Subcutaneous abdominal adipose tissue (tissue), 5 donors: Measurements from ENCODE around the gene CMTM6.

Experiments used
- H3K27ac ChIP-seq: one replicate; pipeline ENCODE4 v1.7.0; 2013; ENCODE audit warnings: low read depth, mild to moderate bottlenecking, inconsistent platforms, low read length, moderate library complexity
- H3K27me3 ChIP-seq, 5 donors: one replicate each; pipeline ENCODE4 v1.7.0; 2013; ENCODE audit warnings: low read length in 5 of 5, inconsistent platforms in 1 of 5; ENCODE audit not compliant: control insufficient read depth in 5 of 5, insufficient read depth in 4 of 5
- H3K36me3 ChIP-seq, 5 donors: one replicate each; pipeline ENCODE4 v1.7.0; 2013; ENCODE audit warnings: low read length in 5 of 5; ENCODE audit not compliant: control insufficient read depth in 5 of 5, insufficient read depth in 5 of 5
- H3K4me1 ChIP-seq, 5 donors: one replicate each; pipeline ENCODE4 v1.7.0; 2013; ENCODE audit warnings: low read length in 5 of 5, mild to moderate bottlenecking in 3 of 5, moderate library complexity in 1 of 5; ENCODE audit not compliant: control insufficient read depth in 5 of 5, insufficient read depth in 5 of 5
- H3K4me3 ChIP-seq, 5 donors: one replicate each; pipeline ENCODE4 v1.7.0; 2013; ENCODE audit warnings: low read length in 5 of 5, low read depth in 1 of 5
- H3K9ac ChIP-seq, 5 donors: one replicate each; pipeline ENCODE4 v1.7.0; 2013; ENCODE audit warnings: low read length in 5 of 5, mild to moderate bottlenecking in 4 of 5, moderate library complexity in 3 of 5
- H3K9me3 ChIP-seq, 5 donors: one replicate each; pipeline ENCODE4 v1.7.0; 2013; ENCODE audit warnings: low read length in 5 of 5; ENCODE audit not compliant: control insufficient read depth in 5 of 5
- donor health status: healthy.
- donor health status: healthy.
- donor health status: healthy.
- donor health status: healthy.
- donor health status: healthy.

The CMTM6 gene

DNA sequence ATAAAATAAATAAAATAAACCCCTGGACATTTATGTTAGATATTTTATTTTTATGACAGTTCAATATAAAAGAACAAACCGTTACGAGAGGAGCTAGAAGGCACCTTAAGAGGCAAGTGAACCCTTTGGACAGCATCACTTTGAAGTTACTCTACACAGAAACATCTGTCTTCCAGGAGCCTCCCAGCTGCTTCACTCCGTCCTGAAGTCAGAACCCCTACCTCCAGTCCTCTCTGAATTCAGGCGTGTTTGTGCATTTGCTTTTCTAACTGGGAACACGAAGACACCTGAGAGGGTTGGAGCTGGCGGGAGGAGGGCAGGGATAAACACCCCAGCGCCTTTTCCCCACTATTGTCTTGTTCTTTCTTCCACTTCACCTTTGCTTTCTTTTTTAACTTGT is 64.8 kb downstream of the CMTM6 start:
- Histone ChIP-seq H3K27me3 (no peaks in the 10 kb centered on the region), H3K4me3 (no peak overlapping the region), H3K36me3 (peaks cover 0 to 8% (median 5%) of the 10 kb centered on the region in 5 donors), H3K9ac (no peak overlapping the region), H3K27ac (no peak overlapping the region), H3K4me1 (peaks cover 0 to 8% (median 2%) of the 10 kb centered on the region in 5 donors), H3K9me3 (no peaks in the 10 kb centered on the region)

DNA sequence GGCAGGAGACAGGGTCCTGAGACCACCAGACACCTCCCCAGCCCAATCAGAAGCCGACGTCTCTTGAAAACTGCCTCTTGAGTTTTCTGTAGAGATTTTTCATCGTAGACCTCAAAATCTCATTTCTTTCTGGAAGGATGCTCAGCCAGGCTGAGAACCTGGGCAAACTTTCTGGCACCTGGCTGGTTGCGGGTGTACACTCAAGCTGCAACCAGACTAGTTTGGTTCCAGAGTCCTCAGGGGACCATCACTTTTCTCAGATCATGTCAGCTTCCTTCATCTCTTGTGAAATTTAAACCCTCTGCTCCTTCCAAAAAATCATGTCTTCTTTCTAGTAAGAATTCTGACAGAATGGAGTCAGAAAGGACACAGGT is 65.8 kb downstream of the CMTM6 start:
- Histone ChIP-seq H3K27me3 (no peaks in the 10 kb centered on the region), H3K36me3 (peaks cover 0 to 3% (median 2%) of the 10 kb centered on the region in 5 donors), H3K4me1 (peaks cover 0 to 15% (median 5%) of the 10 kb centered on the region in 5 donors), H3K9ac (peak overlapping the region in 1 of 5 donors; percentile 42), H3K9me3 (no peaks in the 10 kb centered on the region), H3K27ac (no peak overlapping the region), H3K4me3 (no peak overlapping the region)

DNA sequence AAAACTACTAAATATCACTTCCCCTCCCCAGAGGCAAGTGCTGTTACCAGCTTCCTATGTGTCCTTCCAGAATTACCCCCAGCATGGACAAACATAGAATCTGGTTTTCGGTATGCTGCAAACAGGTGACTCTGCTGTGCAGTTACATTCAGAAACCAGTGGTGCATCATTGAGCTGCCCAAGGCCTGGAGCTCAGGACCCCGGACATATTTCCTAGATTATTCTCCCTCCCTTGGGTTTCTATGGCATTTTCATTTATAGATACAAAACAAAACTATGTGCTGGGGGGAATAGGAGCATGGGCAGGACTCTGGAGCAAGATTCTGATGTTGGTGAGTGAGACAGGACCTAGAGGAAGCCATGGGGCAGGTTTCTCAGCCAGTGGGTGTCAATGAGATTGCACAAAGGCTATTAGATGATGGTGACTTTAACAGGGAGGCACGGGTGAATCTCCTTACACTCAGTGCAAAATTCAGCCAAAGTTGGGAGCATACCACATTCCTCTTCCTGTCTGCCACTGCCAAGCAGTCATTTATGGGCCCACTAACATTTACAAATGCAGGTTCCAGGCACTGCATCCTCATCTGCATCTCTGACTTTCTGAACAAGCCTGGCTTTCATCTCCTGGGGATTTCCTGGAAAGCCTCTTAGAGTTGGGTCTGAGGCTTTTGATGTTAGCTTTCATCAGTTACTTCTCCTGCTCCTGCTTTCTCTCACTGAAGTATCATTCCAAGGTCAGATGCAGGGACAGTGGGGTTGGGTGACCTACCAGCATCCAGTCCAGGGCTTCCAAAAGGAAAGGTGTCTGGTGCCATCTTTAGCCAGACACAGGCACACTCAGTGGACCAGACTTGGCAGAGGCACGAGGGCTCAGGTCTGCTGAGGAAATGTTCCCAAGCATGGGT is 66.5 kb downstream of the CMTM6 start:
- Histone ChIP-seq H3K4me1 (peaks cover 0 to 18% (median 5%) of the 10 kb centered on the region in 5 donors), H3K27me3 (no peaks in the 10 kb centered on the region), H3K9me3 (no peaks in the 10 kb centered on the region), H3K9ac (peak overlapping the region in 1 of 5 donors; percentile 42), H3K27ac (no peak overlapping the region), H3K36me3 (no peaks in the 10 kb centered on the region), H3K4me3 (no peak overlapping the region)

DNA sequence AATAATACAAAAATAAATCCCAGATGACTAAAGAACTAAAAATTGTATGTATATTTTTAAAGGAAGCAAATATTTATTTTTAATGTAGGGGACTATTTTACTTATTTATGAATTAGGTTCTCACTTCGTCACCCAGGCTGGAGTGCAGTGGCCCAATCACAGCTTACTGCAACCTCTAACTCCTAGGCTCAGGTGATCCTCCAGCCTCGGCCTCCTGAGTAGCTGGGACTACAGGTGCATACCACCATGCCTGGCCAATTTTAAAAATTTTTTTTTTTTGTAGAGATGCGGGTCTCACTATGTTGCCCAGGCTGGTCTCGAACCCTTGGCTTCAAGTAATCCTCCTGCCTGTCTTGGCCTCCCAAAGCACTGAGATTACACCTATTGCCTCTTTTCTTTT is 68.4 kb downstream of the CMTM6 start:
- Histone ChIP-seq H3K27ac (no peak overlapping the region), H3K4me3 (no peak overlapping the region), H3K9me3 (no peaks in the 10 kb centered on the region), H3K4me1 (peaks cover 0 to 18% (median 5%) of the 10 kb centered on the region in 5 donors), H3K9ac (no peak overlapping the region), H3K27me3 (no peaks in the 10 kb centered on the region), H3K36me3 (no peaks in the 10 kb centered on the region)

DNA sequence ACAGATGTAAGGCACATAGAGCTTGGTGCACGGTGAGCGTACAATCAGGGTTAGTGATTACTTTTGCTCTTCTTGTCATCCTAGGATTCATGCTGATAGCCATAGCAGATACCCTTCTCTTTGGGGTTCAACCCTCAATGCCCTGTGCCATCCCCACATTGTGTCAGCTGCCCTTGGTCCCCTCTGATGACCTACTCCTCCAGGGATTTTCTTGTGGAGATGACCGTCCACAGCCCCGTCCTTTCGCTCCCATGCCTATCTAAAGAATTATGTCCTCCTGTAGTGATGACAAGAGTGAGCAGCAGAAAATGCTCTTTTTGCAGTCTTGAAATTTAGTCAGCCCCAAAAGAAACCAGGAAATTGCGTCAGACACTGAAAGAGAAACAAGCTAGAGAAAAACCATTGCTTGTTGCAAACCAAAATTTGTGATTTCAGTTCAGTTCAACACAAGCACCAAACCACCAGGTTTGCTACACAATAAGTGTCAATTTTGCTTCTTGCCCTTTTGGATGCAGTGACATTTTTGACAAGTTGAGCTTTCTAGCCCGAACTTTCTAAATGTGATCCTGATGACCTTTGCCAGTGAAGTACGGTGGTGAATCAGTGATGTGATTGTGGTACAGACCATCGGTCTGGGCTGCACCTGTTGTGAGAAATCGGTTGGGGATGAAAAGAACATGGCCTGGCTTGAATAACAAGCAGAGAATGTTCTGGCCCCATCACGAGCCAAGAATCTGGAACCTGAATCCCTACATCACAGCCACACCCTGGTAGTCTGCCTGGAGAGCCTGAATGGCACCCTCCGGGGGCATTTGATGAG is 69.7 kb downstream of the CMTM6 start:
- Histone ChIP-seq H3K4me3 (no peak overlapping the region), H3K4me1 (peaks cover 0 to 27% (median 11%) of the 10 kb centered on the region in 5 donors), H3K9ac (no peak overlapping the region), H3K36me3 (no peaks in the 10 kb centered on the region), H3K27me3 (no peaks in the 10 kb centered on the region), H3K27ac (no peak overlapping the region), H3K9me3 (no peaks in the 10 kb centered on the region)

DNA sequence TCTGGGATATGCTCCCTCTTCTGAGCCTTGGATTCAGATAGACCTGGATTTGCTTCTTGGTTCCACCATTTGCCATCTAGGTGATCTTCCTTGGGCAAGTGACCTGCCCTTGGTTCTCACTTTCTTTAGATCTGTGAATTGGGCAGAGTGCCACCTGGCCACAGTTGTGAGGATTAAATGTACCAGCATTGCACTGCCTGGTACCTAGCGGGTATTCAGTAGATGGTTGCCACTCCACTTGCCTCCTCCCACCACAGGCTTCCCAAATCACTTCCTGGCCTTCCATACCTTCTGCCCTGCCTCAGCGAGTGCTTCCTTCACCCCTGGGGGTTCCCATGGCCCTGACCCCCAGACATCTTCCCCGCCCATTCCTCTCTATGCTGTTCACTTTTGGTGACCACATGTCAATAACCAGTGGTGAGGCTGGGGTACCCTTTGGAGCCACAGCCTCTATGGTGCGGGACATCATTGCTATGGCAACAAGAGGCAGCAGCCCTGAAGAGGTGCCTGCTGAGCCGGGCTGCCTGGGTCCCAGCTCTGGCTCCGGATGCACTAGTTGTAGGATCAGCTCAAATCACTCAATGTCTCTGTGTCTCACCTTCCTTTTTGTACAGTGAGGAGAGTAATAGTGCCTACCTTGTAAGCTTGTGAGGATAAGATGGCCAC is 70.5 kb downstream of the CMTM6 start:
- Histone ChIP-seq H3K9me3 (no peaks in the 10 kb centered on the region), H3K36me3 (no peaks in the 10 kb centered on the region), H3K9ac (no peak overlapping the region), H3K27ac (no peak overlapping the region), H3K4me3 (no peak overlapping the region), H3K4me1 (peaks cover 0 to 34% (median 11%) of the 10 kb centered on the region in 5 donors), H3K27me3 (no peaks in the 10 kb centered on the region)

DNA sequence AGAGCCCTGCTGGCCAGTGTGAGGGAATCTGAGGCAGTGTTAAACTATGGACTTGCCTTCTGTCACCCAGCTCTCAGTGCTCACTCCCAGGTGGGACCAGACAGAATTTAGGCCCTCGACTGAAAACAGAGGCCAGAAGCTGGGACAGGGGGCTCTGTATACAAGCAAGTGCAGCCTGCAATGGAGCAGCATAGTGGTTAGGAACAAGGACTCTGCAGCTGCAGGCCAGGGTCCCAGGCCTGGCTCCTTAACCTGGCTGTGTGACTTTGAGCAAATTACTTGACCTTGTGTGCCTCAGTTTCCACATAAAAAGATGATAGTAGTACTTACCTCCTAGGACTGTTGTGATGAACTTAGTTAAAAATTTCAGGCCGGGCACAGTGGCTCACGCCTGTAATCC is 71.2 kb downstream of the CMTM6 start:
- H3K27ac ChIP-seq, result no peak overlapping the region
- no peaks in the 10 kb centered on the region for H3K9me3 ChIP-seq
- no peaks in the 10 kb centered on the region for H3K36me3 ChIP-seq
- H3K4me3 ChIP-seq, result no peak overlapping the region
- no peak overlapping the region for H3K9ac ChIP-seq
- H3K4me1 ChIP-seq, result peaks cover 0 to 34% (median 11%) of the 10 kb centered on the region in 5 donors
- no peaks in the 10 kb centered on the region for H3K27me3 ChIP-seq
